SKM-1 treated with dmso at 0.1 percent for 144 hours (cell line): ENCODE results near the gene CD99.
"Not testable (repeated sequence)": the region's sequence is repeated elsewhere in the genome, so short reads cannot be mapped to it uniquely, and the experiment has no call there.

ENCODE experiments used
- DNase-seq: peaks from one replicate; lab custom pipeline; 2025; ENCODE audit not compliant: unreplicated experiment; lab: John Stamatoyannopoulos, UW

The CD99 gene

DNA sequence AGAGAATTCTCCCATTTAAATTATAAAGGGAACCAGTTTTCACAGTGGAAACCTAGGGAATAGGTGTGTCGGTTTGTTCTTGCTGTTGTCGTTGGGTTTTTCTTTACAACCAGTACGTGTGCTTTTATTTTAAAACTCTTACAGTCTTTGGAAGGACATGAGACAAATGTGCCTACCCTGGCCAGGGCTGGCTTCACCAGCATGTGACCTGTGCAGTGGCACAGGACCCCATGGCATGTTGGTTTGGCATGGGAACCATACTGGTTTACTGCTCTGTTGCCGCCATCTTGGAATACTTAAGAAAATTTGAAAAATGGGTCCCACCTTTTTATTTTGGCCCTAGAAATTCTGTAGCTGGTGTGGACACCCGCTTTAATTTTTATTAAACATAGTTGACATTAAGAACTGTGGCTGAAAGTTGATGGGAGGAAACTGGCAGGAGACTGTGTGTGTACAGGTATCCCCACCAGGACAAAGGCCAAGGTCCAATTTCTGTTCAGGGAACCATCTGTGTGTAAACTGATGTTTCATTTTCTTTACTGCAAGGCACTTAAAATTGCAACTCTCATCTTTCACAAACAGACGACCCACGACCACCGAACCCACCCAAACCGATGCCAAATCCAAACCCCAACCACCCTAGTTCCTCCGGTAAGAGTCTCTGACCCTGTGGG, 28.8 kb downstream of the CD99 start:
- no peak for DNase-seq

DNA sequence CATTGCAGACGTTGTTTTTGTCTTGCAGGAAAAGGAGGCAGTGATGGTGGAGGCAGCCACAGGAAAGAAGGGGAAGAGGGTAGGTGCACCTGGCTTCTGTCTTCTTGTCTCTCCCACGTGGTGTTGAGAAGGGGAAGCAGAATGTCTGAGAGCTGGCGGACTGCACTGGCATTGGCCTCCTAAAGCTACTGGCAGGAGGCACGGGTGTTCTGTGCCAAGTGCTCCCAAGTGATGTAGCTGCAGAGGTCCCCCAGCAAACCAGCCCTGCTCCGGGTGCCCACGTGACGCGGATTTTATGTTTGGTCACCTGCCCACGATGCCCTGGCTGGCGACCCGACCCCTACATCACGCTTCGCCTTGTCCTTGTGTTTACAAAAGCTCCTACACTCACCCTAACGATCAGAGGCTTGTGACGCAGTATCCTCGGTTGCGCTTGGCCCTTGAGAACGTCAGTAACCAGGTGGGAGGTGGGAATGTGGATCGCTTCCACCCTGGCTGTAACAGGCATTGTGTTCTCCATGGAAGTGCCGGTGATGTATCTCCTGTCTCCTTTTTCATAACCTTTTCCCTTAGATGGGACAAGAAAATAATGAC, 32.3 kb downstream of the CD99 start:
- DNase-seq: no peak

DNA sequence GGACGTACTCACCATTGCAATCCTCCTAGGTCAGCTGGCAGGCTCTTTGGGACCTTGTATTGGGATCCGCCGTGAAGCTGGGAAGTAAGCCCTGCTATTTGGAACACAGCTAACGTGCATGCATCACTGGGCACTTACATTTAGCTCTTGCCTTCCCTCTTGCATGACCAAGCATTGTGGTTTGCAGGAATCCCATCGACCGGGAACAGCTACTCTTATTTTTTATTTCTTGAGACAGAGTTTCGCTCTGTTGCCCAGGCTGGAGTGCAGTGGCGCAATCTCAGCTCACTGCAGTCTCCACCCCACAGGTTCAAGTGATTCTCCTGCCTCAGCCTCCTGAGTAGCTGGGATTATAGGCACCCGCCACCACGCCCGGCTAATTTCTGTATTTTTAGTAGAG, 36.2 kb downstream of the CD99 start:
- not testable (repeated sequence) for DNase-seq

- no peak for DNase-seq
Measured at GRCh38 chrX:2732076-2732475, 41.0 kb downstream of the CD99 start.

- DNase-seq: no peak
Measured at GRCh38 chrX:2732649-2733048, 41.6 kb downstream of the CD99 start.

DNA sequence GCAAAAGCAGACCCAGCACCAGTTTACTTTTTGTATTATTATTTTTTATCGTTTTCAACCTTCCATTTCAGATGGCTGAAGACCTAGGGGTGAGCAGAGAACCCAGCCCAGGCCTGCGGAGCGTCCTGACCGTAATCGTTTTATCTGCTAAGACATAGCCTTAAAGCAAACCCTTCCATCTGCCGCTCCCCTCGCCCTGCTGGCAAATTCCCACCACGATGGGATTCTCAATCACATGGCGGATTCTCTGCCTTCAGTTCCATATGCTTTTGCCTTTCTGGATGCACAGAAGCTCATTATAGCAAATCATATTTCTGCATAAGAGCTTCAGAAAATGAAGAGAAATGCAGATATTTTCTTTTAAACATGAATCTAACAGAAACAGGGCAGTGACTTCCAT, 42.2 kb downstream of the CD99 start:
- no peak for DNase-seq

DNA sequence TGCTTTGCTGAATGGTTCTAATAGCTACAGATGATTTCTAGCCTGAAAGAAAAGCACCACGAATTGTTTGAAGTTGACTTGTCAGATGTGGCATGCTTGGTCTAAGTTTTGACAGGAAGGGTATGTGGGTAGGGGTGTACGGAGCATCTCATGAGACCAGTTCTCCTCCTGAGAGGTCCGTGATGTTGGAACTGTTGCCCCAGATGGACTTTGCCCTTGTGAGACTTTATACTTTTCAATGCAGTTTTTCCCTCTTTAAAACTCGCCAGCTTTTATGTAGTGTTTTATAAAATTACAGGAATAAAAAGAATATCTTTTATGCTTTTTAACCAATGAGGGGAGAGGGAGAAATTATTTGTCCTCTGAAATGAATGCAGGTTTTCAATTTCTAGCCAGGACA, 44.2 kb downstream of the CD99 start:
- DNase-seq: no peak

DNA sequence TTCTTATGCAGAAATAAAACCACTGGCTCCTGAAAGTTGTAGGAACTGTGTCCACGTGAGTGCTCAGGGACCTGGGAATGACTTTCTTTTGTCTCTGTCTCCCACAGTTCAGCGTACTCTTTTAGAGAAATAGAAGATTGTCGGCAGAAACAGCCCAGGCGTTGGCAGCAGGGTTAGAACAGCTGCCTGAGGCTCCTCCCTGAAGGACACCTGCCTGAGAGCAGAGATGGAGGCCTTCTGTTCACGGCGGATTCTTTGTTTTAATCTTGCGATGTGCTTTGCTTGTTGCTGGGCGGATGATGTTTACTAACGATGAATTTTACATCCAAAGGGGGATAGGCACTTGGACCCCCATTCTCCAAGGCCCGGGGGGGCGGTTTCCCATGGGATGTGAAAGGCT, 49.6 kb downstream of the CD99 start:
- no peak for DNase-seq

DNA sequence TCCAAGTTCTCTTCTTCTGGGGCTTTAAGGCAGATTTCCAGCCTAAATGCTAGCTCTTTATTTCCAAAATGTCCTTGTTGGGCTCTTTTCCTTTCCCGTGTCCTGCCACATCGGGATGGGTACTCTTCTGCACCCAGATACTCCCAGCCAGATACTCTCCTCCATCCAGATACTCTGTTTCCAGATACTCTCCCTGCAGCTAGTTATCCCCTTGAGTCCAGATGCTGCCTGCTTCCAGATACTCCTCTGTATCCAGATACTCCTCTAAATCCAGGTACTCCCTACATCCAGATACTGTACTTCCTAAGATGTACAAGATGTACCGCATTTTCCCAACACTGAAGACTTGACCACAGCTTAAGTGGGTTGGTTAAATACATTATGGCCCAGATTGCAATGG, 50.3 kb downstream of the CD99 start:
- DNase-seq: no peak

GRCh38 chrX:2746250-2746649, 55.2 kb downstream of the CD99 start:
- not testable (repeated sequence) for DNase-seq

DNA sequence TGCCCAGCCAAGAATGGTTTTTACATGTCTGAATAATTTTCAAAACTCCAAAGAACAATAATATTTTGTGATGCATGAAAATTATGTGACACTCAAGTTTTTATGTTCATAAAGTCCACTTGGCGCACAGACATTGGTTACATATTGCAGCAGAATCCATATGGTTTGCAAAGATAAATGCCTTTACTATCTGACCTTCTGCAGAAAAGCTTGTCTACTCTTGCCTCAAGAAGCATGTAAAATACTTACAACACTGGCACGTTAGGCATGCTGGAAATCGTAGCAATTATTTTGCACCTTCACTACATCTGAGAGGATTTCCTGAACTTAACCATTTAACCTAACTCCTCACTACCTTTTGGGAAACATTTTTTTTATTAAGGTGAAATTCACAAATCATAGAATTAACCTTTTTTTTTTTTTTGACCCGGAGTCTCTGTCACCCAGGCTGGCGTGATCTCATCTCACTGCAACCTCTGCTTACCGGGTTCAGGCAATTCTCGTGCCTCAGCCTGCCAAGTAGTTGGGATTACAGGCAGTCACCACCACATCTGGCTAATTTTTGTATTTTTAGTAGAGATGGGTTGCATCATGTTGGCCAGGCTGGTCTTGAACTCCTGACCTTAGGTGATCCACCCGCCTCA, 57.2 kb downstream of the CD99 start:
- DNase-seq: no peak

GRCh38 chrX:2748815-2749188, 57.7 kb downstream of the CD99 start:
- DNase-seq: no peak

DNA sequence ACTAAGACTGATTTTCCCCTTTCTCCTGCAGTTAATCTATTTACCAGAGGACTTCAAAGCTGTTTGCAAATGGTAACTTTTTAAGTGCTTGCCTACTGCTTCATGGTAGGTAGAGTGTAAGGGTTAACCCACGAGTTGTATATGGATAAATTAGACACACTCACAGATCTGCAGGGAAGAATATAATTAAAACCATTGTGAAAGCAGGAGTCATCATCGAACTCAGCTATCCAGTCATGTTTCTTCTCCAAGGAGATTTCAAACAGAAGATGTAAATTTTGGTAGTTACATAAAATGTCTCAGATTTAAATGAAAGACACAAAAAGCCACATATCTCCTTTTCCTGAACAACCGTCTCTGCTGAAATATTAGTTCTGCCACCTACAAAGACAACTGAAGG, 60.2 kb downstream of the CD99 start:
- no peak for DNase-seq

GRCh38 chrX:2751874-2752300, 60.8 kb downstream of the CD99 start, which contains the start of gene XG:
XG (plus strand) TSS chrX:2752040; CDS start chrX:2752275, 235 bp downstream.
- DNase-seq: not testable (repeated sequence)

- not testable (repeated sequence) for DNase-seq
Measured at GRCh38 chrX:2752441-2752840, 61.3 kb downstream of the CD99 start.

DNA sequence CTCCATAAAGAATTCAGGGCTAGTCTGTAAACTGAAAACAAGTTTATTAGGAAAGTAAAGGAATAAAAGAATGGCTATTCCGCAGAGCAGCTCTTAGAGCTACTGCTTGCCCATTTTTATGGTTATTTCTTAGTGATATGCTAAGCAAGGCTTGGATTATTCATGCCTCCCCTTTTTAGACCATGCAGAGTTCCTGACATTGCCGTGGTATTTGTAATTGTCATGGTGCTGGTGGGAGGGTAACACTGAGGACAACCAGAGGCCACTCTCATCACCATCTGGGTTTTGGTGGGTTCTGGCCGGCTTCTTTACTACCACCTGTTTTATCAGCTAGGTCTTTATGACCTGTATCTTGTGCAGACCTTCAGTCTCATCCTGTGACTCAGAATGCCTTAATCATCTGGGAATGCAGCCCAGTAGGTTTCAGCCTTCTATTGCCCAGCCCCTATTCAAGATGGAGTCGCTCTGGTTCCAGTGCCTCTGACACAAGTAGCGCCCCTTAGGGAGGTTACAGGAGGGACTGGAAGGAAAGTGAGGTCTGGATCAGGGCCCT, 64.1 kb downstream of the CD99 start:
- DNase-seq: not testable (repeated sequence)

- no peak for DNase-seq
Measured at GRCh38 chrX:2756548-2756947, 65.5 kb downstream of the CD99 start.

- no peak for DNase-seq
Measured at GRCh38 chrX:2761246-2761645, 70.2 kb downstream of the CD99 start.

DNA sequence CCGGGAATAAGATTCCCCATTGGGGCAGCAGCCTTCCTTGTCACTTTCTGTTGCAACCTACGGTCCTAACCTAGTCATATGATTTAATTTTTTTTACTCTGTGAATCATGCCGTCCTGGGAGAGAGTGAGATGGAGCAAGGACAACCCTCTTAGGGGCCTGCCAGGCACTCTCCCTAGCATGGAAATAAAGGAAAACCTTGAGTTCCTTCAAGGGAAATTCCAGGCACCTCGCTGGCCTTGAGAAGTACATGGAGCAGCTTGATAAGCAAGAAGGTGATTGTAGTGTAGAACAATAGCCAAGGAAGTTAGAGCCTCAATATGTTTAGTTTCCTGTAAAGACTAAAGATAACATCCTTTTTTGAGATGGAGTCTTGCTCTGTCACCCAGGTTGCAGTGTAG, 71.6 kb downstream of the CD99 start:
- not testable (repeated sequence) for DNase-seq

DNA sequence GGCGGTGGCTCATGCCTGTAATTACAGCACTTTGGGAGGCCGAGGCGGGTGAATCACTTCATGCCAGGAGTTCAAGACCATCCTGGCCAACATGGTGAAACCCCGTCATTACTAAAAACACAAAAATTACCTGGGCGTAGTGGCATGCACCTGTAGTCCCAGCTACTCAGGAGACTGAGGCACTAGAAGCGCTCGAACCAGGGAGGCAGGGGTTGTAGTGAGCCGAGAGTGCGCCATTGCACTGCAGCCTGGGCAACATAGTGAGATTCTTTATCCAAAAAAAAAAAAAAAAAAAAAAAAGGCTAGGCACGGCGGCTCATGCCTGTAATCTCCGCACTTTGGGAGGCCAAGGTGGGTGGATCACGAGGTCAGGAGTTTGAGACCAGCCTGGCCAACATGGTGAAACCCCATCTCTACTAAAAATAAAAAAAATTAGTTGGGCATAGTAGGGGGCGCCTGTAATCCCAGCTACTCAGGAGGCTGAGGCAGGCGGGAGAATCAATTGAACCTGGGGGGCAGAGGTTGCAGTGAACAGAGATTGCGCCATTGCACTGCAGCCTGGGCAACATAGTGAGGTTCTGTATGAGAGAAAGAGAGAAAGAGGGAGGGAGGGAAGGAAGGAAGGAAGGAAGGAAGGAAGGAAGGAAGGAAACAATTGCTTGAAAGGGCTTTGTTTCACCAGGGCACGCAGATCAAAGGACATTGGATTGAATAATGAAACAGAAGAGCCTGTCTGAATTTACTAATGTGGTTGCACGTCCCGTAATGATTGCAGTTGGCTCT, 73.9 kb downstream of the CD99 start:
- not testable (repeated sequence) for DNase-seq

GRCh38 chrX:2765549-2765830, 74.4 kb downstream of the CD99 start:
- DNase-seq: no peak

GRCh38 chrX:2766906-2767305, 75.8 kb downstream of the CD99 start:
- peak; percentile 39 for DNase-seq
